Fibroblast of lung (primary cell): ENCODE measurements around the gene ZSWIM5. TPM values are rescaled to one million over a fixed set of nuclear protein-coding genes. Genes with fewer than 3 reads are reported as not detected.
"Not testable (repeated sequence)": the region's sequence is repeated elsewhere in the genome, so short reads cannot be mapped to it uniquely, and the experiment has no call there.

ENCODE experiments used
- DNase-seq, 2 donors: peaks; one replicate each; pipeline versions ENCODE4 v3.0.0 to v3.0.0-alpha.2; 2010; ENCODE audit warnings: low read depth in 2 of 2
- H2AFZ ChIP-seq: 2 replicates; pipeline ENCODE4 v1.5.1; 2012; ENCODE audit warnings: low read length, control low read depth, inconsistent platforms
- H3K27ac ChIP-seq: 2 replicates; pipeline ENCODE4 v1.5.1; 2011; ENCODE audit warnings: low read length, control low read depth; ENCODE audit not compliant: insufficient read depth
- H3K27me3 ChIP-seq: 2 replicates; pipeline ENCODE4 v1.5.1; 2011; ENCODE audit warnings: mild to moderate bottlenecking, low read length; ENCODE audit not compliant: control insufficient read depth, insufficient read depth
- H3K36me3 ChIP-seq: 2 replicates; pipeline ENCODE4 v1.5.1; 2011; ENCODE audit warnings: low read length; ENCODE audit not compliant: control insufficient read depth, insufficient read depth
- H3K4me1 ChIP-seq: 2 replicates; pipeline ENCODE4 v1.5.1; 2011; ENCODE audit warnings: low read length; ENCODE audit not compliant: control insufficient read depth, insufficient read depth; ENCODE audit errors: extremely low read depth
- H3K4me2 ChIP-seq: 2 replicates; pipeline ENCODE4 v1.5.1; 2011; ENCODE audit warnings: low read length, control low read depth; ENCODE audit not compliant: insufficient read depth; ENCODE audit errors: extremely low read depth
- H3K4me3 ChIP-seq, 4 experiments: fragments of 200-600 bp in 1 of 4; sonication (generic) in 1 of 4; replicated peaks in 1 of 4; 2 replicates each; pipeline ENCODE4 v1.5.1; 2011 to 2016; ENCODE audit warnings: low read length in 4 of 4, low read depth in 3 of 4, mild to moderate bottlenecking in 3 of 4, control low read depth in 2 of 4, inconsistent platforms in 1 of 4, mixed read lengths in 1 of 4; ENCODE audit not compliant: insufficient read depth in 1 of 4; ENCODE audit errors: control extremely low read depth in 1 of 4
- H3K79me2 ChIP-seq: 2 replicates; pipeline ENCODE4 v1.5.1; 2012; ENCODE audit warnings: mild to moderate bottlenecking, low read length, inconsistent platforms; ENCODE audit not compliant: control insufficient read depth, insufficient read depth
- H3K9ac ChIP-seq: 2 replicates; pipeline ENCODE4 v1.5.1; 2011; ENCODE audit warnings: mild to moderate bottlenecking, low read length, control low read depth; ENCODE audit not compliant: insufficient read depth
- H3K9me3 ChIP-seq: 2 replicates; pipeline ENCODE4 v1.5.1; 2012; ENCODE audit warnings: low read depth, low read length; ENCODE audit not compliant: control insufficient read depth, insufficient read depth
- H4K20me1 ChIP-seq: 2 replicates; pipeline ENCODE4 v1.5.1; 2011; ENCODE audit warnings: low read length; ENCODE audit not compliant: control insufficient read depth, insufficient read depth; ENCODE audit errors: extremely low read depth
- CTCF ChIP-seq, 2 donors: IDR thresholded peaks in 1 of 2; conservative IDR thresholded peaks in 1 of 2; 1 replicate in 1 of 2; 2 replicates in 1 of 2; pipeline ENCODE4 v1.5.1; 2011 to 2012; ENCODE audit warnings: low read length in 2 of 2, control low read depth in 1 of 2, inconsistent platforms in 1 of 2, low read depth in 1 of 2, mild to moderate bottlenecking in 1 of 2
- EZH2 ChIP-seq: IDR thresholded peaks from 2 replicates; pipeline ENCODE4 v1.5.1; 2012; ENCODE audit warnings: low read length, control low read depth, mild to moderate bottlenecking; ENCODE audit errors: missing control alignments
- polyA plus RNA-seq, 2 donors: library from polyadenylated mRNA; depleted of rRNA in 1 of 2; stranded (reverse) in 1 of 2; unstranded in 1 of 2; fragments of >200 nt; gene quantifications; 2 replicates each; pipeline ENCODE4 v1.2.1, GENCODE V29; 2011 to 2012; ENCODE audit warnings: missing spikeins in 1 of 2
- total RNA-seq: library from RNA; depleted of rRNA; stranded (reverse); fragments of >200 nt; gene quantifications from 2 replicates; pipeline ENCODE4 v1.2.1, GENCODE V29; 2014

ZSWIM5 gene
- total and polyA plus RNA-seq, 2 donors (not counting 1 experiment from before 2014, with no cell fraction given) = 0.73 to 0.99 TPM

GRCh38 chr1:45079533-45079932 is 126.9 kb downstream of the ZSWIM5 start:
- Histone ChIP-seq H3K9ac (no peak overlapping the region), H3K27ac (no peak overlapping the region), H3K79me2 (no peaks in the 10 kb centered on the region), H4K20me1 (no peaks in the 10 kb centered on the region), H3K27me3 (no peaks in the 10 kb centered on the region), H3K36me3 (no peaks in the 10 kb centered on the region), H3K9me3 (no peaks in the 10 kb centered on the region), H2AFZ (no peak overlapping the region), H3K4me2 (no peak overlapping the region), H3K4me3 (no peak overlapping the region), H3K4me1 (no peaks in the 10 kb centered on the region)
- DNase-seq = no peak
- TF ChIP-seq CTCF (conservative IDR thresholded peaks at IDR 0.05 in 1 of 2, IDR thresholded peaks at IDR 0.05 in 1 of 2; ENCODE audit: low read depth in 1 of 2, low read length in 2 of 2) = no peak
- no peak for TF ChIP-seq EZH2

GRCh38 chr1:45076959-45077358 is 129.4 kb downstream of the ZSWIM5 start:
- H3K4me1 ChIP-seq, H3K36me3 ChIP-seq, H3K27ac ChIP-seq, H3K79me2 ChIP-seq, DNase-seq, H3K9me3 ChIP-seq, H4K20me1 ChIP-seq, H3K4me2 ChIP-seq, H3K4me3 ChIP-seq, H3K9ac ChIP-seq, H2AFZ ChIP-seq, H3K27me3 ChIP-seq: not testable (repeated sequence)

GRCh38 chr1:45071567-45071966 is 134.8 kb downstream of the ZSWIM5 start:
- Histone ChIP-seq H3K4me2 (no peak overlapping the region), H4K20me1 (no peaks in the 10 kb centered on the region), H3K36me3 (no peaks in the 10 kb centered on the region), H3K4me3 (no peak overlapping the region), H3K9ac (no peak overlapping the region), H3K27me3 (no peaks in the 10 kb centered on the region), H3K9me3 (no peaks in the 10 kb centered on the region), H2AFZ (no peak overlapping the region), H3K79me2 (no peaks in the 10 kb centered on the region), H3K27ac (no peak overlapping the region), H3K4me1 (no peaks in the 10 kb centered on the region)
- TF ChIP-seq EZH2 (no peak), CTCF (conservative IDR thresholded peaks at IDR 0.05 in 1 of 2, IDR thresholded peaks at IDR 0.05 in 1 of 2; ENCODE audit: low read depth in 1 of 2, low read length in 2 of 2) (no peak)
- no peak for DNase-seq
